Mesendoderm (in vitro differentiated cells): ENCODE measurements around the gene PLAU.

Experiments used
- DNase-seq: peaks from one replicate; pipeline ENCODE4 v3.0.0; 2013
- H2AK5ac ChIP-seq: 2 replicates; pipeline ENCODE4 v1.6.1; 2013; ENCODE audit warnings: low read length, inconsistent platforms
- H2BK120ac ChIP-seq: 2 replicates; pipeline ENCODE4 v1.6.1; 2013; ENCODE audit warnings: low read depth, mild to moderate bottlenecking, low read length, moderate library complexity, mixed read lengths
- H2BK15ac ChIP-seq: replicated peaks from 2 replicates; pipeline ENCODE4 v1.6.1; 2013; ENCODE audit warnings: low read depth, mild to moderate bottlenecking, moderate library complexity
- H2BK5ac ChIP-seq: 2 replicates; pipeline ENCODE4 v1.6.1; 2013; ENCODE audit warnings: low read length, inconsistent platforms
- H3K18ac ChIP-seq: 2 replicates; pipeline ENCODE4 v1.6.1; 2013; ENCODE audit warnings: mild to moderate bottlenecking, low read length, mixed read lengths
- H3K23ac ChIP-seq: one replicate; pipeline ENCODE4 v1.6.1; 2013; ENCODE audit warnings: low read length
- H3K27ac ChIP-seq: 2 replicates; pipeline ENCODE4 v1.5.1; 2013; ENCODE audit warnings: low read depth, mild to moderate bottlenecking, inconsistent platforms, low read length, moderate library complexity
- H3K27me3 ChIP-seq: 2 replicates; pipeline ENCODE4 v1.6.1; 2013; ENCODE audit warnings: low read length, control low read depth, mild to moderate bottlenecking, inconsistent platforms; ENCODE audit not compliant: insufficient read depth, poor library complexity
- H3K36me3 ChIP-seq: 2 replicates; pipeline ENCODE4 v1.6.1; 2013; ENCODE audit warnings: low read length, inconsistent platforms; ENCODE audit not compliant: control insufficient read depth, insufficient read depth
- H3K4ac ChIP-seq: one replicate; pipeline ENCODE4 v1.6.1; 2013; ENCODE audit warnings: low read depth, mild to moderate bottlenecking, low read length, moderate library complexity
- H3K4me1 ChIP-seq: 2 replicates; pipeline ENCODE4 v1.6.1; 2013; ENCODE audit warnings: low read depth, low read length, inconsistent platforms; ENCODE audit not compliant: control insufficient read depth
- H3K4me2 ChIP-seq: 2 replicates; pipeline ENCODE4 v1.6.1; 2013; ENCODE audit warnings: low read length
- H3K4me3 ChIP-seq: 2 replicates; pipeline ENCODE4 v1.5.1; 2013; ENCODE audit warnings: mild to moderate bottlenecking, low read length
- H3K56ac ChIP-seq: one replicate; pipeline ENCODE4 v1.6.1; 2013; ENCODE audit warnings: low read length
- H3K79me1 ChIP-seq: 2 replicates; pipeline ENCODE4 v1.6.1; 2013; ENCODE audit warnings: low read length, inconsistent platforms
- H3K79me2 ChIP-seq: 2 replicates; pipeline ENCODE4 v1.6.1; 2013; ENCODE audit warnings: mild to moderate bottlenecking, low read length; ENCODE audit not compliant: control insufficient read depth, insufficient read depth
- H3K9ac ChIP-seq: 2 replicates; pipeline ENCODE4 v1.6.1; 2013; ENCODE audit warnings: low read length, inconsistent platforms
- H4K5ac ChIP-seq: one replicate; pipeline ENCODE4 v1.6.1; 2013; ENCODE audit warnings: low read length
- H4K8ac ChIP-seq: one replicate; pipeline ENCODE4 v1.6.1; 2013; ENCODE audit warnings: low read depth, mild to moderate bottlenecking, control low read depth, low read length, moderate library complexity
- WGBS: extraction: QIAGEN DNeasy Blood & Tissue Kit; methylation state at CpG from one replicate; pipeline ENCODE4 v1.1.7; 2013; ENCODE audit warnings: low lambda C conversion rate, missing lambda C conversion rate; ENCODE audit not compliant: insufficient coverage; ENCODE audit errors: extremely low coverage; 5-methylcytosine and 5-hydroxymethylcytosine counted together

Gene PLAU

GRCh38 chr10:73910401-73910763 lies 550 bp upstream of the PLAU start:
- H3K56ac ChIP-seq, result peak overlapping the region; percentile 85
- H4K8ac ChIP-seq, result no peak overlapping the region
- H3K4me1 ChIP-seq, result peaks cover 16% of the 10 kb centered on the region
- H3K18ac ChIP-seq, result peak overlapping the region; percentile 75
- H3K4me2 ChIP-seq, result peak overlapping the region; percentile 96
- H3K9ac ChIP-seq, result peak overlapping the region; percentile 79
- H2BK15ac ChIP-seq, result peak overlapping the region; percentile 27
- no peaks in the 10 kb centered on the region for H3K79me2 ChIP-seq
- peak overlapping the region; percentile 56 for H2BK5ac ChIP-seq
- no peaks in the 10 kb centered on the region for H3K27me3 ChIP-seq
- peak; percentile 75 for DNase-seq
- no peak overlapping the region for H2BK120ac ChIP-seq
- H3K23ac ChIP-seq, result peak overlapping the region; percentile 75
- peaks cover 1% of the 10 kb centered on the region for H3K36me3 ChIP-seq
- peak overlapping the region; percentile 36 for H3K4me3 ChIP-seq
- H3K79me1 ChIP-seq, result peaks cover 4% of the 10 kb centered on the region
- no CpG with 5 or more reads among the region's 9 CpGs for WGBS
- no peak overlapping the region for H2AK5ac ChIP-seq
- H3K27ac ChIP-seq, result peak overlapping the region; percentile 50
- H3K4ac ChIP-seq, result no peak overlapping the region
- no peak overlapping the region for H4K5ac ChIP-seq

GRCh38 chr10:73911553-73912004 lies 647 bp downstream of the PLAU start:
- Histone ChIP-seq H3K23ac (peak overlapping the region; percentile 73), H2BK15ac (no peak overlapping the region), H3K27me3 (no peaks in the 10 kb centered on the region), H2AK5ac (peak overlapping the region; percentile 32), H3K4me1 (peaks cover 15% of the 10 kb centered on the region), H4K5ac (no peak overlapping the region), H3K4me3 (peak overlapping the region; percentile 62), H2BK5ac (no peak overlapping the region), H3K18ac (peak overlapping the region; percentile 75), H3K4ac (peak overlapping the region; percentile 39), H3K4me2 (peak overlapping the region; percentile 77), H3K56ac (peak overlapping the region; percentile 85), H3K79me1 (peaks cover 4% of the 10 kb centered on the region), H3K36me3 (peaks cover 1% of the 10 kb centered on the region), H2BK120ac (no peak overlapping the region), H3K9ac (peak overlapping the region; percentile 79), H3K27ac (no peak overlapping the region), H3K79me2 (no peaks in the 10 kb centered on the region), H4K8ac (no peak overlapping the region)
- DNase-seq, result no peak
- no CpG with 5 or more reads among the region's 14 CpGs for WGBS

GRCh38 chr10:73914036-73914435 lies 3.1 kb downstream of the PLAU start:
- Histone ChIP-seq H3K4me2 (no peak overlapping the region), H3K4ac (no peak overlapping the region), H3K79me2 (no peaks in the 10 kb centered on the region), H2BK5ac (no peak overlapping the region), H3K27me3 (no peaks in the 10 kb centered on the region), H3K4me1 (peaks cover 11% of the 10 kb centered on the region), H3K56ac (no peak overlapping the region), H3K4me3 (no peak overlapping the region), H3K23ac (no peak overlapping the region), H3K9ac (no peak overlapping the region), H2BK15ac (no peak overlapping the region), H3K36me3 (peaks cover 1% of the 10 kb centered on the region), H3K27ac (no peak overlapping the region), H3K18ac (no peak overlapping the region), H2AK5ac (no peak overlapping the region), H2BK120ac (no peak overlapping the region), H4K5ac (no peak overlapping the region), H4K8ac (no peak overlapping the region), H3K79me1 (peaks cover 4% of the 10 kb centered on the region)
- no CpG with 5 or more reads among the region's 10 CpGs for WGBS
- DNase-seq, result no peak

GRCh38 chr10:73915206-73915851 lies 4.4 kb downstream of the PLAU start:
- no peaks in the 10 kb centered on the region for H3K27me3 ChIP-seq
- H3K18ac ChIP-seq, result no peak overlapping the region
- peaks cover 6% of the 10 kb centered on the region for H3K4me1 ChIP-seq
- peaks cover 1% of the 10 kb centered on the region for H3K36me3 ChIP-seq
- H3K27ac ChIP-seq, result no peak overlapping the region
- H3K56ac ChIP-seq, result no peak overlapping the region
- no peak overlapping the region for H3K4me3 ChIP-seq
- no peak overlapping the region for H2BK15ac ChIP-seq
- H3K79me1 ChIP-seq, result peaks cover 4% of the 10 kb centered on the region
- no peaks in the 10 kb centered on the region for H3K79me2 ChIP-seq
- H3K23ac ChIP-seq, result no peak overlapping the region
- no peak overlapping the region for H4K8ac ChIP-seq
- WGBS, result no CpG with 5 or more reads among the region's 8 CpGs
- no peak overlapping the region for H3K4ac ChIP-seq
- H3K9ac ChIP-seq, result no peak overlapping the region
- H2BK5ac ChIP-seq, result no peak overlapping the region
- H2BK120ac ChIP-seq, result no peak overlapping the region
- H3K4me2 ChIP-seq, result no peak overlapping the region
- no peak overlapping the region for H4K5ac ChIP-seq
- H2AK5ac ChIP-seq, result no peak overlapping the region
- no peak for DNase-seq

- H2BK120ac ChIP-seq, result no peak overlapping the region
- no peak overlapping the region for H3K9ac ChIP-seq
- no peaks in the 10 kb centered on the region for H3K27me3 ChIP-seq
- H3K4me1 ChIP-seq, result peaks cover 2% of the 10 kb centered on the region
- H3K27ac ChIP-seq, result no peak overlapping the region
- no peak overlapping the region for H3K18ac ChIP-seq
- H4K8ac ChIP-seq, result no peak overlapping the region
- H3K79me1 ChIP-seq, result peaks cover 2% of the 10 kb centered on the region
- no peak overlapping the region for H3K23ac ChIP-seq
- H2AK5ac ChIP-seq, result no peak overlapping the region
- no peak overlapping the region for H3K4ac ChIP-seq
- no peak overlapping the region for H4K5ac ChIP-seq
- DNase-seq, result no peak
- no peak overlapping the region for H2BK5ac ChIP-seq
- H3K4me3 ChIP-seq, result no peak overlapping the region
- no peak overlapping the region for H3K4me2 ChIP-seq
- no peak overlapping the region for H3K56ac ChIP-seq
- no peak overlapping the region for H2BK15ac ChIP-seq
- no CpG with 5 or more reads among the region's 5 CpGs for WGBS
- H3K36me3 ChIP-seq, result peaks cover 1% of the 10 kb centered on the region
- no peaks in the 10 kb centered on the region for H3K79me2 ChIP-seq
Measured at GRCh38 chr10:73916761-73917470, 6.0 kb downstream of the PLAU start.
